D341Med (cell line): ENCODE results near the gene TLE2.

ENCODE experiments used
- DNase-seq: peaks from one replicate; pipeline ENCODE4 v3.0.0; 2012; ENCODE audit warnings: low spot score

Gene TLE2

GRCh38 chr19:3029065-3029923 is at the start of gene TLE2:
Gene TLE2 (minus strand): TSS chr19:3029280. CDS start chr19:3028904, 376 bp downstream.
- DNase-seq: peak; percentile 86

GRCh38 chr19:3075605-3076431 is 46.7 kb upstream of the TLE2 start:
- DNase-seq: peak; percentile 86

GRCh38 chr19:3073931-3074595 is 45.0 kb upstream of the TLE2 start:
- no peak for DNase-seq

- DNase-seq: peak; percentile 84
Observed at GRCh38 chr19:3073159-3073563, 44.1 kb upstream of the TLE2 start.

- no peak for DNase-seq
Observed at GRCh38 chr19:3071768-3072167, 42.7 kb upstream of the TLE2 start.

- no peak for DNase-seq
Observed at GRCh38 chr19:3068071-3068470, 39.0 kb upstream of the TLE2 start.

- no peak for DNase-seq
Observed at GRCh38 chr19:3067563-3067962, 38.5 kb upstream of the TLE2 start.

GRCh38 chr19:3066482-3067049 is 37.5 kb upstream of the TLE2 start:
- no peak for DNase-seq

- peak; percentile 65 for DNase-seq
Observed at GRCh38 chr19:3065675-3066357, 36.7 kb upstream of the TLE2 start.

GRCh38 chr19:3064011-3064330 is 34.9 kb upstream of the TLE2 start:
- DNase-seq: no peak

- DNase-seq: peak; percentile 90
Observed at GRCh38 chr19:3062165-3063105, 33.4 kb upstream of the TLE2 start, which contains the start of gene TLE5. Gene TLE5 (minus strand): TSS chr19:3062495. CDS start chr19:3062200, 295 bp downstream.

- peak; percentile 74 for DNase-seq
Observed at GRCh38 chr19:3061182-3062161, 32.4 kb upstream of the TLE2 start.

GRCh38 chr19:3060857-3061181 is 31.7 kb upstream of the TLE2 start:
- no peak for DNase-seq

GRCh38 chr19:3059653-3060052 is 30.6 kb upstream of the TLE2 start:
- no peak for DNase-seq

- no peak for DNase-seq
Observed at GRCh38 chr19:3058821-3059314, 29.8 kb upstream of the TLE2 start.

- no peak for DNase-seq
Observed at GRCh38 chr19:3058009-3058820, 29.1 kb upstream of the TLE2 start.

GRCh38 chr19:3057275-3057714 is 28.2 kb upstream of the TLE2 start:
- peak; percentile 57 for DNase-seq

- DNase-seq: peak; percentile 64
Observed at GRCh38 chr19:3056417-3057088, 27.5 kb upstream of the TLE2 start.
